Measurements from ENCODE around the gene PDCD1LG2.

The PDCD1LG2 gene

DNA sequence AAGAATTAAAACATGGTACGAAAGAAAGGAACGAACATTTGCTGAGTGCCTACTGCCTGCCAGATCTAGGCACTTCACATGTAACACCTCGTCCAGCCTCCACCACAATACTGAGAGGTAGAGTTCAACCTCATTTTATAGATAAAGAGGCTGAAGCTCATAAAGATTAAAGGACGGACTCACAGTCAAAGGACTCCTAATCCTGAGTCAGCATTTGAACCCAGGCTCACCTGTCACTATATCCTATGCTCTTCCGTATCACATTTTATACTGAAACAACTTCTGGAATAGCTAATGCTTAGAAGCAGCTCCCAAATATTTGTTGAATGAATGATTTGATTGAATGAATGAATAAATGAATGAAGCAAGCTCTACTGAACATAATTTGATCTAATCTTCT lies 22.5 kb downstream of the PDCD1LG2 start:
- no peak for DNase-seq

DNA sequence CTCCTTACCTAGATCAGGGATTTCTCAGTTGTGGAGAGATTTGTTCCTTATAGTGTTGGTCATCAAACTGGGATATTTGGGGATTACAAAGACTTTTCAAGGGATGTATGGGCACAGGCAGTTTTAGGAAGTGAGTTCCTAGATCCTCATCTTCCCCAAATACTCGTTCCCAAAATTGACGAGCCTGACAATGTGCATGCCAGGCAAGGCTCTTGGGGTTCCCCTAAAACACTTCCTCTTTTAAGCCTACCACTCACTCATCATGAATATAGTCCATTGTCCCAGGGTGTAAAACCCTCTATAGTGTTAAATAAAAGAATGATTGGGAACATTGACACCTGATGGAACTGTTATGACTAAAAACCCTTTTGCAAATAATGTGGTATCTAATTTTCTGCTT lies 26.4 kb downstream of the PDCD1LG2 start:
- no peak for DNase-seq

DNA sequence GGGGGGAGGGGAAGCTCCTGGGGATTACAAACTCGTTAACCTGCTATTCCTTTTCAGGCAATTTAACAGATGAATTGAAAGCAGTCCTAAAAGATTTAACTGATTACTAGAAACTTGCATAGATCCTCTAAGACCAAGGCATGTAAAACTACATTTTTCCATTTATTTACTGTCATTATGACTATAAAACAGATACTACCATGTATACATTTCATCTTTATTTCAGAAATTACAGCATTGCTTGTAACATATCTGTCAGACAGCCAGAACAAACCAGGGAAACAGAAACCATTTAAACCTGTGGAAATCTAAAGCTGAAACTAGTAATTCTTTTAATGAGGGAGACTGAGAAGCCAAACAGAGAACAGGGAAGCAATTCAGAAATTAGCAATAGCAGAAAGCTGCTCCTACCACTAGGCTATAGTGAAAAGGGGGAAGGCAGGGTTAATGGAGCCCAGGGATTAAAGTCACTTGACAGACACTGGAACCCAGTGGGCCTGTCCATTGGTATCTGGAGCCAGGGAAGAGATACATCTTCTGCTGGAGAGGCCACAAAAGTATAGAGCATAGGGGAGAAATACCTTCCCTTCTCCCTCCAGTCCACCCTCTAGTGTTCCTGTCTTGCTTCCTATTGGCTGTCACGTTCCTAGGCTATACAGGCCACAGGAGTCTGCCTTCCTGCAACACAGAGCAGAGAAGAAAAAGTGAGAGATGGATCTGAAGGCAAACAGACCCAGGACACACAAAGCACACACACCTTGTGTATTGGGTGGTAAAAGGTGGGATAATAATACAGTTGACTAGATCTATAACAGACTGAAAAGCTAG lies 33.8 kb downstream of the PDCD1LG2 start:
- no peak for DNase-seq

DNA sequence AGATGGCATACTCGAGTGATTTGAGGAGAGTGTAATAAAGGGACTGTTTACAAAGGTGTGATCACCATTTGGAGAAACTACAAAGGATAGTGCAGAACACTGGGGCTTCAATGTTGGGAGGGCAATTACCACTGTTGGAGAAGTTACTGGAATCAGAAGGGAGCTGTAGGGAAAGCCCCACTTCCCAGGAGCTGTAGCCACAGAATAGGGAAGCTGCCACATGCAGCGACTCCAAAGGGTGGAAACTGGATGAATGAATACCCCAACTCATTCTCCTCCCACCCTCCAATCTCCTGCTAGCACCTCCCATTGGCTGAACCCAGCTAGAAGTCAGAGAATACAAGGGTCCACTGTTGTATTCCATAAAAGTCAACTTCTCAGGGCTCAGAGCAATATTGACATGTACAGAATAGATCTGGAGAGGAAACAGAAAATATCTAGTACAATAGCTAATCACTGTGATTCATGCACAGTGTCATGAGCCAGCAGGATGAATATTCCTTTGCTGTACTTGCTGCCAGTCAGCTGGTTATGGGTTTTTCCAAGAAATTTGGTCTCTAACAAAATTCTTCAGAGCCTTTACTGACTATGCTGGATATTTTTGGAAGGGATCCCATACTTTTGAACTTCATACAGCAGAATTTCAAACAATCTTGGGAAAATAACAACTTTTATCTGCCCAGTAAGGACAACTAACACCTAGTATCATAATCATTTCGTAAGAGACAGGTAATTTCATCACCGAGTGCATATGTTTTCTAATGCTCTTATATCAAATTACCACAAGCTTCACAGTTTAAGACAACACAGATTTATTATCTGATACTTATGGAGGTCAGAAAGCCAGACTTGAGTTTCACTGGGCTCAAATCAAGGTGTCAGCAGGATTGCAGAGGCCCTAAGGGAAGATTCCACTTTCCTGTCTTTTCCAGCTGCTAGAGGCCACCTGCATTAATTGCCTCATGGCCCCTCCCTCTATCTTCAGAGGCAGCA lies 39.6 kb downstream of the PDCD1LG2 start:
- DNase-seq, result no peak

DNA sequence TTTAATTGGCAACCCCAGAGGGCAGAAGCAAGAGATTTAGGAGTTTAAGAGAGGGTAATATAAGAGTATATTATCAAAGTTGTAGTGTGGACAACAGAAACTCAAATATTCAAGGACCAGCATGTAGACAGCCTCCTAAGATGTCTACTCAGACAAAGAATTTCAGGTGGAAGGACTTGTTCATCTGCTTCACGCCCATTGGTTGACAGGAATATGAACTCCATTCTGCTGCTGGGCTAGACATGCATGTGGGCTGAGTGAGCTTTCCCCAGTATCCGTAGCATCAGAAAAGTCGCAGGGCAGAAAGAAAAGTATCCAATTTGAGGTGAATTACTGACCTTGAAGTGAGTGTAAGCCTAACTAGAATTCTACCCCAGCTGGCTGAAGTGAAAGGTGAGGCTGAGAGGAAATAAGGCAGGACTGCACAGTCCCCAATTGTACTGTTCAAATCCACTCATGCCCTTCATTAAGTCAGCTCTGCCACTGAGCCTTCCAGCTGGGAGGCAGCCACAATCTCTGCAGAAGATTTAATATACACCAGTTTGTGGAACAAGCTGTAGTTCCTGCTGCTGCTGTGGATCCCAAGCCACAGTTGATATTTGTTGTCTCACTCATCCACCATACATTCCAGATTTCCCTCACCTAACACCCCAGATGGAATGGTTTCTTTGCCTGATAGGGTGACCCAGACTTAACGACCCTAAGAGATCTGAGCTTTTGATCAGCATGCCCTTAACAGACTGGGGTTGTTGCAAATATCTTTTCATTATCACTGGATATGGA lies 41.2 kb downstream of the PDCD1LG2 start:
- no peak for DNase-seq

DNA sequence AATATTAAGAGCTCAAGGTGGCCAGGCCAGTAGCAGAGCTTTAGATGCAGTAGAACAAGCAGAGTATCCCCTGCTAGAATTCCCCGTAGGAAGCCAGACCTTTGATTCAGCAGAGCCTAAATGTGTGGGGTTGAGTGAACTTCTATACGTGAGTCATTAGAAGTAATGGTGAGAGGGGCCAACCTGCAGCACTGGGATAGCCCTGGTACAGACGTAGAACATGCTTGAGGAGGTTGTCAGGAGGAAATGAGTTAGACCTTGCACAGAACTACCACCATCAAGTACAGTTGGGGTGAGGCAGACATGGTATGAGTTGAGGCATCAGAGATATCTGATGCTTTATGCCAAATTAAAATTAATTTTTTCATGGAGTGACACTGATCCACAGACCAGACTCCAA lies 42.0 kb downstream of the PDCD1LG2 start:
- DNase-seq, result no peak

DNA sequence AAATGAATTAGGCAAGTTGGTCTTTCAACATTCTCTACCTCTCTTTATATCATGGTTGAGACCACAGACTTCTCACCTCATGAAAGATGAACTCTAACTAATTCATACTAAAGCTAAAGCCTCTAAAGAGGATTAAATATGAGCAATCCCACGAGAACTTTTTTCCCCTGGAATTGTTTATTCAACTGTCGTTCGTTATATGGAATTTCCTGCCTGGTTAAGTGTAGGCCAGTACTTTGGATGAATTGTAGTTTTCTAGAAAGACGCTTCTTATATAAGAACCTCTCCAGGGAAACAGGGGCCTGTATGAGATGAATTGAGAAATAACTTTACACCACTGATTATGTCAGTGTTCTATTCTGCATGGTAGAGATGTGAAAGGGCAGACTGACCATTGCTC lies 42.9 kb downstream of the PDCD1LG2 start:
- DNase-seq, result no peak

DNA sequence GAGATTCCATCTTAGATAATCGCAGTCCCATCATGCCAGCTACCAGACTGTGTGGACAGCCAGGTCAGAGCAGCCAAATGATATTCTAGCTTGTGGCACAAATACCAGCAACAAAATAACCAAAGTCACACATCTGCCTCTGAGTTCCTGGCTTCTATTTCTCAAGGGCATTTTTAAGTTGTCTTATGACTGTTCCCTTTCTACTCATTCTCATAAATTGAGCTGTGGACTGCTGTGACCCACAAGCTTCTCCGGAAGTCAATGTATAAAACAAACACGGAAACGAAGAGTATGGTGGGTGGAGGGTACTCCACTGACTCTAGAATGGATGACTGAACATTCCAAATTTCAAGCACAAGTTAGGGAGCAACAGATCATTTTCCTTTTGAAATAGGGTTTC lies 43.9 kb downstream of the PDCD1LG2 start:
- DNase-seq, result no peak

DNA sequence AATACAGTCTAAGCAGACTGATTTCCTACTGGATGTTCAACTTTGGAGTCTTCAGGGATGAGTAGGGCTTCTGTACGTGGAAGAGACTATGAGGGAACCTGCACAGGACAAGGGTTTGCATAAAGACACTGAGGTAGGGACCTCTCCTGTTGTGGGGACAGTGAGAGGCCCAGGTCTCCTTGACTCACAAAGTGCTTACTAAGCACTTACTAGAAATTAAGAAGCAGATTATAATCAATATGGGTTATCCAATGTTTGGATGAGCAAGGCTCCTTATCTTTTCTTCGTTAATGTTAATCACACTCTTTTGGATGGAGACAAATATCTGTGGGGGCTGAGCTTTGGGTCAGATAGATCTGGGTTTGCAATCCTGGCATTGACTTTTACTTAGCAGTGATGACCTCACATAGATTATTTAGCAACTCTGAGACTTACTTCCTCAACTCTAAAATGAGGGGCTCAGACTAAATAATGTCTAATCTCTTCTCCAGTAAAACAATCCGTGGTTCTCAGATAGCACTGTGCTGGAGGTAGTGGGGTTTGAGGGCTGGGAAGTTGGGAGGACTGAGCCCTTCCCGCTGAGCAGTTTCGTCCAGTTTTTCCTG lies 45.9 kb downstream of the PDCD1LG2 start:
- no peak for DNase-seq

DNA sequence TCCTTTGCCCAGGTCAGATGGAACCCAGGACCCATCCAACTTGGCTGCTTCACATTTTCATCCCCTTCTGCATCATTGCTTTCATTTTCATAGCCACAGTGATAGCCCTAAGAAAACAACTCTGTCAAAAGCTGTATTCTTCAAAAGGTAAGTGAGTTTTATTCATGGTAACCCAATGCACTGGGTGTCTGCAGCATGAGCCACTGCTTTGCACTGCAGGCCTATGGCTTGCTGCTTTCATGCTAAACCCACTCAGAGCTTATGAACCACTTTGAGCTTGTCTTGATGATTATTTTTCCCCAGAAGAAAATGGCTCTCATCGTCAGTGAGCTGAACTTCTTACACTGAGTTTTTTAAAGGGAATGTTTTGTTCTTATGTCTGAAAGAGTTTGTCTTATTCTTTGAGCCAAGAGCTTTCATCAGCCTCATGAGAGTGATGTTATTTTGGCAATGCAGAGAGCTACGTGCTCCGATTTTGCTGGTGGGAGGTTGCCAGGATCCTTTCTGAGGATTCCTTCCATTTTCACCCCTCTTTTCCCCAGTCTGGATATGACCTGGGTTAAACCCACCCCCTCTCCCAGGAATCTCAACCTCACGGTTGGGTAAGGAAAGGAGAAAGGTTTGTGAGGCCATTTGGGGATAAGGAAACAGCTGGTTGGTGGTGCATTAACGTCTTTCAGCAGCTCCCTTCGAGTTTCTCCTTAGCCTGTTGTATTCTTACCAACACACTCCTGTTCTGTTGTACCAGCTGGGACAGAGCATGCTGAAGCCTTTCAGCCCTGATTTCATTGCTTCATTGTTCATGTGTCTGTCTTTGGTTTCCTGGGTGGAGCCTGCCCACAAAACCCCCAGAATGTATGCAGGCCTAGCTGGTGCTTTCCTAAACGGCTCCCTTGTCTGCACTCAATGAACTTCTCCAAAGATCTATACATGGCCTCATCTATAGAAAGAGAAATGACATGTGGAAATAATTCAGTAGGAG lies 47.6 kb downstream of the PDCD1LG2 start:
- peak; percentile 18 for DNase-seq

DNA sequence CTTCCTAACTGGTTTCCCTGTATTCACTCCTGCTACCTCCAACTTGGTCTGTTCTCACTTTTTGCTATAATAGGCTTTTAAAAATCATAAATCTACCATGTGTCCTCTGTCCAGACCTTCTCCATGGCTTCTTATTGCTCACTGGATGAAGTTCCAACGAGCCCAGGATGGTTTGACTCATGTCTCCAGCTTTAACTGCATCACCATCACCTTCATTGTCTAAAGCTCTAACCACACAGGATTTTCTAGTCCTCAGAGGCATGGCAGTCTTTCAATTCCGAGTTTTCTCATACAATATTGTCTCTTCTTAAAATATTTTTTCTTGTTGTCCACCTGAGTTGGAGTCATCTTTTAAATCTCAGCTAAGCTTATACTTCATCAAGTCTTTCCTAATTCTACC lies 49.3 kb downstream of the PDCD1LG2 start:
- no peak for DNase-seq

DNA sequence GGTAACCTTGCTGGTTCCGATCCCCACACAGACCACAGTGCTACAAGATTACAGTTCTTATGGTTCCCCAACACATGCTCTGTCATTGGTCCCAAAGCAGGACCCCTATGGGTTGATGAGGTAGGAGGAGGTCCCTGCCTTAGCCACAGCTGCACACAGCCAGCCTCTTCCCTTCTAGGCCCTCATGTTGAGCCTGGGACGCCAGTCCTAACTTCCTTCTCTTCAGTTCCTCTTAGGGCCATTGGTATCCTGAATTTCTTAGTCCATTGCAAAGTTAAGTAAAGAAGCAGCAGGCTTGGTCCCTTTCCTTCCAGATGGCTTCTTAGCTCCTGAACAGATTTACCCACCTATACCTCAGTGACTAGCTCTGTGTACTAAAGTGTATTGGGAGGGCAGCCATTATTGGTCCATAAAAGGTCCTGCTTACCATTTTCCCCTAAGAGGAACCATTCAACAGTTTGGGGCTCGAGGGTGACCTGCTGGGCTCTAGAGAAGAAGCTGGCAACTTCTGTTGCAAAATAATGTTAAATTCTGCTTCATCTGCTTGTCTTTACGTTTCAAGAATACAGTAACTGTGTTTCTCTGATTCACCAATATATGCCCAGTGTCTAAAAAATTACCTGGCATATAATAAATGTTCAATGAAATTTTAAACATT lies 50.2 kb downstream of the PDCD1LG2 start:
- DNase-seq, result no peak

DNA sequence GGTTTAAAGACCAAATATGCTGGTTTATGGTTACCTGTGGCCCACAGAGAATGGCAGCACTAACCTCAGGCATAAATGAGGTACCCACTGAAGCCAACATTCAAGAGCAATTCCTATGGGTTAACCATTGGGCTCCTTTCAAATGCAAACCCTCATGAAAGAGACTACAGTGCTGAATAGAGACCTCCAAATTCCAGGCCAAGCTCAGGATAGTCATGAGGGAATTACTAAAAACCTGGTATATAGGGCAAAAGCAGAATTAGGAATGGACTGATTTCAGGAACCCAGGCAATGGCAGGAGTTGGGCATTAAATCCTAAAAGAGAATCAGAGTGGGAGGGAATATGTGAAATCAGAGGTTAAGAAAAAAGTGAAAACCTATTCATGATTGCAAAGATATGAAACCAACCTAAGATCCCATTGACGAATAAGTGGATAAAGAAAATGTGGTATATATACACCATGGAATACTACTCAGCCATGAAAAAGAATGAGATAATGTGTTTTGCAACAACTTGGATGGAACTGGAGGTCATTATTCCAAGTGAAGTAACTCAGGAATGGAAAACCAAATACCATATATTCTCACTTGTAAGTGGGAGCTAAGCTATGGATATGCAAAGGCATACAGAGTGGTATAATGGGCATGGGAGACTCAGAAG lies 51.6 kb downstream of the PDCD1LG2 start:
- no peak for DNase-seq

DNA sequence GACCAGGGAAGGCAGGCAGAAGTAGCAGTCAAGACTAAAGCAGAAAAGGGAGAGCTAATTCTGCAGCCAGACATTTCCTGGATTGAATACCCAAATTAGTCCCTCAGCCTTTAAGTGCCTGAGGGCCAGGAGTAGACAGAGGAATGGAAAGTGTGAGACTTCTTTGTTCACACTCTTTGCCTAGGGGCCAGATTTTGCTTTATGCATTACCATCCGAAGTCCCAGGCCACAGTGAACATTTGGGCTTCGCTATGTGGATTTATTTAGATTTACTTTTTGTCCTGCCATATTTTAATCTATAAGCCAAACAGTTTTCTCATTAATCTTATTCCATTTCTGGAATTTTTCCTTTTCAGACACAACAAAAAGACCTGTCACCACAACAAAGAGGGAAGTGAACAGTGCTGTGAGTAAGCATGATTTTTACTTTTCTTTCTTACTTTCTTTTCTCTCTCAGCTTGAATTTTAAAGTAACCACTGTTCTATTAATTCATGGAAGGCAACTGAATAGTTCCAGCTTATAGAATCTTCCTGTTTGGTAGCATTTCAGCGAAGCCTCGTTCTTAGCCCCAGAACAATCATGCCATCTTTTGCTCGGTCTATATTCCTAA lies 52.6 kb downstream of the PDCD1LG2 start:
- no peak for DNase-seq

DNA sequence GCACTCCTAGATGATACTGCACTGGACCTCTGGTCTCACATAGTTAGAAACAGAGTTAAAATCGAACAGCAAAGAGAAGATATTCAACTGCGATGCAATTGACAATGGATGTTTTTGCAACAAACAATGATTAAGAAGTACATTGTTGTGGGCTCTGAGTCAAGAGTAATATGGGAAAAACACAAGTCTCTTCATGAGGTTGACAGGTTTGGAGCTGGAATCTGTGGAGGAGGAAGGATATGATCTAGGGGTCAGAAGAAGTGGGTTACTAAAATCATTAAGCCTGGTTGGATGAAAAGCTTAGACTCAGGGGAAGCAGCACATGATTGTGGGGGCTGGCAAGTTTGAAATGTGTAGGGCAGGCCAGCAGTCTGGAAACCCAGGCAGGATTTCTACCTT lies 53.1 kb downstream of the PDCD1LG2 start:
- no peak for DNase-seq

DNA sequence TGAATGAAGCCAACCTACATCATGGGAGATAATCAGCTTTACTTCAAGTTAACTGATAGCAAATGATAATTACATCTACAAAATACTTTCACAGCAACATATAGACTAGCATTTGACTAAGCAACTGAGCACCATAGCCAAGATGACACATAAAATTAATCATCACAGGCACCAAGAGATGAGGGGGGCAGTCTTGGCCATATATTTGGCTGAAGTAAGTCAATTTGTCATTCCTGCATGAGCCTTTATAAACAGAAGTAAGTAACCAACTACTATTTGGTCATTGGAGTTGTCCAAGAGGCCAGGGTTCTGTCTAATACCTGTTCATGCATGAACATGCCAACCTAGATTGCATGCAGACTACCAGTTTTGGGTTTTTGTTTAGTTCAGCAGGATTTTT lies 53.6 kb downstream of the PDCD1LG2 start:
- no peak for DNase-seq

DNA sequence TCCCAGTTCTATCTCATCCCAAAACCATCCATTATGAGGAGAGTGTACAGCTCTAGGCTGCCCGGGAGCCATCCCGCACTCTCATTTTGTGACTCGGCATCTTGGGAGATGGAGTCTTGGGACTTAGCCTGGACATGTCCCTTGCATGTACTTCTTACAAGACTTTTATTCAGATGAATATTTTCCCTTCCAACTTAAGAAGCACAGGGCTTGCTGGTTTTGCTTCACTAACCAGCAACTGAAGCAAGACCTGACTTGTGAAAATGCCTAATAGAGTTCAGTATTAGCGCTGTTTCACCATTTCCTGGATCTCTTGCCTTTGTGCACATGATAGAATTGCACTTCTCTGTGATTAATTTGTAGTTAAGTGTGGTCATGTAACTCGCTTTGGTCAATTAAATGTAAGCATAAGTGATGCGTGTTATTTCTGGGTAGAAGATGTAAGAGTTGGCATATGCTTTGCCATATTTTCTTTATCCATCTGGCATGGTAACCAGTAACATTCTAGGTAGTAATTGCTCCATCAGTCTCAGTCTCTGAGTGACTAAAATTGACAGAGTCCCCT lies 55.8 kb downstream of the PDCD1LG2 start:
- DNase-seq, result no peak

DNA sequence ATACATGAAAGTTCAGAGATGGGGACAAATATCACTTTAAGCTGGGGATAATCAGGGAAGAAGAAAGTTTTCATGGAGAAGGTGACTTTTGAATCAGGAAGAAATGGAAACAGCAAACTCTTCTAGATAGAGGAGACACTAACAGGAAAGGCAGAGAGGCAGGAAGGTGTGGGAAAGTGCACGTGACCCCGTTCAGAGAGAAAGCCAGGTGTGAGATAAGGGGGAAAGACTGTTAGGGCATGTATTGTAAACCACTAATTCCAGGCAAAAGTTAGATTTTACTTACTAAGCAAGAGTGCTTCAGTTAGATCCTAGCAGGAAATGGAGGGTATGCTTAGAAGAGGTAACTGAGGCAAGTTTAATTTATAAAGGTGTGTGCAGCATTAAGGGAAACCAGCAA lies 58.5 kb downstream of the PDCD1LG2 start:
- no peak for DNase-seq

DNA sequence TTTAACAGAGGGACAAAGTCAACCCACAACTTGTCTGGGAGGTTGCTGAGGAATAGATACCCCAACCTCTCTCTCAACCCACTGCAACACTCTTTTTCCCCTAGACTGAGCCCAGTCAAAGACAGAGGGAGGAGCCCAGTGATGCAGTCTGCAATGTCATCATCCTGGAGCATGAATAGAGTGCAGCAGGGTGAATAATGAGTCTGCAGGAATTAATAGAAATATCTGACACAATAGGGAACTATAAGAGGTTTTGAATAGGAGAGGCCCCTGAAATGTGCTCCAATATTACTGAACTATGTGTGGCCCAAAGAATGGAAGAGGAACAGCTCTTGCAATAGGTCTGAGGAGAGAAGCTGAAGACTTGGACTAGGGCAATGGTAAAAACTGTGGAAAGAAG lies 59.1 kb downstream of the PDCD1LG2 start:
- peak; percentile 55 for DNase-seq

DNA sequence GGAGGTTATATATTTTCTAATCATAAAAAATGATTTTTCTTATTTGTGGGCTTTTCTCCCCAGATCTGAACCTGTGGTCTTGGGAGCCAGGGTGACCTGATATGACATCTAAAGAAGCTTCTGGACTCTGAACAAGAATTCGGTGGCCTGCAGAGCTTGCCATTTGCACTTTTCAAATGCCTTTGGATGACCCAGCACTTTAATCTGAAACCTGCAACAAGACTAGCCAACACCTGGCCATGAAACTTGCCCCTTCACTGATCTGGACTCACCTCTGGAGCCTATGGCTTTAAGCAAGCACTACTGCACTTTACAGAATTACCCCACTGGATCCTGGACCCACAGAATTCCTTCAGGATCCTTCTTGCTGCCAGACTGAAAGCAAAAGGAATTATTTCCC lies 59.6 kb downstream of the PDCD1LG2 start:
- no peak for DNase-seq
